GM10266 (cell line): ENCODE results near the gene PTPRN2.

Experiments
- DNase-seq: peaks from one replicate; pipeline ENCODE4 v3.0.0; 2012; ENCODE audit errors: extremely low spot score
- TF ChIP-seq, protein P1 (sequence below): IDR thresholded peaks from 2 replicates; pipeline ENCODE4 v1.5.1; 2012; ENCODE audit warnings: mild to moderate bottlenecking, low read depth; ENCODE audit not compliant: control insufficient read depth, insufficient read depth; ENCODE audit errors: missing control alignments

The PTPRN2 gene

DNA sequence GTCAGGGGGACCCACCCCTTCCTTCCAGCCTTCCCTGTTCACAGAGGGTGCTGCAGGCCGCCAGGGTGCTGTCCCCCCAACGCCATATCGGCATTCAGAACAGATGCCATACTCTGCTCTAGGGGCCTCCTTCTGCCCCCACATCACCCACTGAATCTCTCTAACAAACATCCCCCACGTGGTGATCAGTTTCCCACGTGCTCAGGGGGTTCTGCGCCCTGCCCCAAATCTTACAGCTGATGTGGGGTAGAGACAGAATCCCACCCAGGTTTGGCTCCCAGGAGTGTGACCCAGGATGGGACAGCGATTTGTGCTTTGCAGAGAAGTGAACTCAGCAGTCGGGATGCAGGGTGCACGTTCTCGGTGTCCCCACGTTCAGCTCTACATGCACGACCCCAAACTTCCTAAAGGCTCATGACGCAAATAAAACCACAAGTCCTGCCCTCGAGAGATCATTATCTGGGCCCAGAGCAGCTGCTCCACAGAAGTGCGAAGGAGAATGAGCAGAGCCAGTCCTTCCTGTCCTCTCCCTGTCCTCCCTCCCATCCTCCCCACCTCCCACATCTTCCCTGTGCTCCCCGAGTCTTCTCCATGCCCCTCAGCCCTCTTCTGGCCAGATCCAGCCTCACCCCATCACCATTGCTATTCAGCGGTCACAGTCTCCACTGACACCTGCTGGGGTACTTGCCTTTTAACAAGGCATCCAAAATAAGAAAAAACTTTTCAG, 827.5 kb downstream of the PTPRN2 start:
- no peak for DNase-seq
- TF ChIP-seq, protein P1, sequence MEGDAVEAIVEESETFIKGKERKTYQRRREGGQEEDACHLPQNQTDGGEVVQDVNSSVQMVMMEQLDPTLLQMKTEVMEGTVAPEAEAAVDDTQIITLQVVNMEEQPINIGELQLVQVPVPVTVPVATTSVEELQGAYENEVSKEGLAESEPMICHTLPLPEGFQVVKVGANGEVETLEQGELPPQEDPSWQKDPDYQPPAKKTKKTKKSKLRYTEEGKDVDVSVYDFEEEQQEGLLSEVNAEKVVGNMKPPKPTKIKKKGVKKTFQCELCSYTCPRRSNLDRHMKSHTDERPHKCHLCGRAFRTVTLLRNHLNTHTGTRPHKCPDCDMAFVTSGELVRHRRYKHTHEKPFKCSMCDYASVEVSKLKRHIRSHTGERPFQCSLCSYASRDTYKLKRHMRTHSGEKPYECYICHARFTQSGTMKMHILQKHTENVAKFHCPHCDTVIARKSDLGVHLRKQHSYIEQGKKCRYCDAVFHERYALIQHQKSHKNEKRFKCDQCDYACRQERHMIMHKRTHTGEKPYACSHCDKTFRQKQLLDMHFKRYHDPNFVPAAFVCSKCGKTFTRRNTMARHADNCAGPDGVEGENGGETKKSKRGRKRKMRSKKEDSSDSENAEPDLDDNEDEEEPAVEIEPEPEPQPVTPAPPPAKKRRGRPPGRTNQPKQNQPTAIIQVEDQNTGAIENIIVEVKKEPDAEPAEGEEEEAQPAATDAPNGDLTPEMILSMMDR = no peak

DNA sequence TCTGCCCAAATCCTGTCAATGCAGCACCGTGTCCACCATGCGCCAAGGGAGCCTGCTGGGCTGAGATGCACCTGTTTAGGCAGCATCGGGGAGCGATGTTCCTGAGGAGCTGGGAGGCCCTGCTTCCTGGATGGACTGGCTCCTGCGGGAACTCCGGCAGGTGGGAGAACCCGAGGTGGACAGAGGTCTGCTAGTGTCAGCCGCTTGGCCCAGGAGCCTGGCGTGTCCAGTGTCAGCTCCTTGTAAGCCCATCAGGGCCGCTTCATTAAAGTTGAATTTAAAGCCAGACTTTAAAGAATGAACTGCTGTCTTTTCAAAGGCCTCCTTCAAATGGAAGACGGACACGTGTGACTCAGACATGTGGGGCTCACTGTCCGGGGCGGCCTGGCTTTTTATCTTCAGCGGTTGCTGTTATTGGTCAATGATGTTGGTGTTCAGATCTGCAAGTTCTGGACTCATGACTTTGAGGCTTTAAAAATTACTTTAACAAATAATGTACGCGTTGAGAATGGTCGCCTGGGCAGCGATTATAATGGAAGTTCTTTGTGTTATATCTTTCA, 828.3 kb downstream of the PTPRN2 start:
- TF ChIP-seq, protein P1 = no peak
- DNase-seq = no peak

DNA sequence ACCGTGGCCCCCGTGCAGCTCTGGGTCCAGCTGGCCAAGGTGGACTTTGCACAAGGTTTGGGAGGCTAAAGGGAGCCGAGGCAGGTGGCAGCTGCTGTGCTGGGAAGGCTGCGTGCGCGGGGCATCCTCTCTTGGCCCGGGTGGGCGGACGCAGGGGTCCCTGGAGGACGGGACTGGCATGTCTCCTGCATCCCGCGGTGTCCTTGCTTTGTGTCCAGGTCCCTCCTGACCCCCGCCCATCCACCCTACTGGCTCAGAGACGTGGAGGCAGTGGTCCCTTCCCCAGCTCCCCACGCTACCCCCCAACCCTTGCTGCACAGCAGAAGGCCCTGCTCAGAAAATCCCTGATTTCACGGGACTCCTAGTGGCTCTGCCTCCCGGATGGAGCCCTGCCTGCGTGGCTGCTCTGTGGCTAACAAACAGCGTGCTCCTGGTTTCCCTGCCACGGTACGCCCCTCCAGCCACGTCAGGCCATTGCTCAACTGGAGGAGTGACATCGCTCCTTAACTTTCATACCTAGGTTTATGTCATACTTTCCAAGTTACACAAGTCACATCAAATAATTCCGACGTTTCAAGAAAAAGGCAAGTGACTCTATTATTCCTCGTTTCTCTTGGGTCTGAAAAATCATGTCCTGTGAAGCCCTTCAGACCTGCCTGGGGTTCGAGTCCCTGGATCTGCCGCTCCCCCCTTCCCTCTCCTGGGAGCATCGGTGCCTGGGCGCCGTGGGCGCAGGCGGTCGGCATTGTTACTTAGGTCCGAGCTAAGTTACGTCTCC, 829.0 kb downstream of the PTPRN2 start:
- DNase-seq = no peak
- TF ChIP-seq, protein P1 = no peak

DNA sequence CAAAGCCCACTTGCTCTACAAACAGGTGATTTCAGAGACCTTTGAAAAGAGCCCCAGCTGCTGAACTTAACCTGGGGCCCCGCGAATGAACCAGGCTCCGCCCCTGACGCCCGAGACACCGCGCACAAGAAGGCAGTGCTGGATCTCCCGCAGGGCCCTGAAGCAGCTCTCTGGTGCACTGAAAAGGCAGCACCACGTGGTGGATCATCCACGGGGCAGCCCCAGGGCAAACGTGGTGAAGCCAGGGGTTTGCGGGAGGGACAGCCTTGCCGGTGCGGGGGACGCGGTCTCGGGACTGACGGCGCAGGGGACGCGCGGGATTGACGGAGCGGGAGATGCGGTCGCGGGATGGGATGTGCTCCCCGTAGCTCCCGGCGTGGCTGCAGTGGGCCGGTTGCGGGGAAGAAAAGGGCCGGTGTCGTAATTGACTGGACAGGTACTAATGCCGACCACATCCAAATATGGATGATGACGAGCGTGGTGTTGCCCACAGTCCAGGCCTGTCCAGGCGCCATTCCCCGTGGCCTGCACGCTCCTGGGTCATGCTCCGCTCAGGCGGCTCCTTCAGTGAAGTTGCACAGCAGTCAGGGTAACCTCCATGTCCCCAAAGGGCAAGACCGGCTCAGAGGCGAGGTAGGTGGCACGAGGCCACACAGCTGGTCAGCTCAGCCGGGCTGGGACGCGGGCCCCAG, 829.7 kb downstream of the PTPRN2 start:
- no peak for DNase-seq
- TF ChIP-seq, protein P1 = no peak

DNA sequence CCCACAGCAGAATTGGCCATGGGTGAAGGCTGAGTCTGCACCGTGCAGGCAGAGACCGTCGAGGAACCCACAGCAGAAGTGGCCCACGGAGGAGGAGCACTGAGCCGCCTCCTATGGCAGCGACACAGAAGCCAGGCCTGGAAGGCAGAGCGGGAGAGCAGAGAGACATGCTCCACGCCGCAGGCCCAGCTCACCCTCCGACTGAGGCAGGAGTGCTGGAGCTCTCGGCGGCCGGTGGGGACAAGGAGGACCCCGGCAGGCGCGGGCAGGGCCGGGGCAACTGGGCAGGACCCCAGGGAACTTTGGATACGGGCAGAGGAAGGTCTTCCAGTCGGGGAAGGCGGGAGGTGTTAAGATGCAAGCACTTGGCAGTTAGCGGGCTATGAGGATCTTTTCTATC, 830.4 kb downstream of the PTPRN2 start:
- TF ChIP-seq, protein P1 = no peak
- DNase-seq = no peak

DNA sequence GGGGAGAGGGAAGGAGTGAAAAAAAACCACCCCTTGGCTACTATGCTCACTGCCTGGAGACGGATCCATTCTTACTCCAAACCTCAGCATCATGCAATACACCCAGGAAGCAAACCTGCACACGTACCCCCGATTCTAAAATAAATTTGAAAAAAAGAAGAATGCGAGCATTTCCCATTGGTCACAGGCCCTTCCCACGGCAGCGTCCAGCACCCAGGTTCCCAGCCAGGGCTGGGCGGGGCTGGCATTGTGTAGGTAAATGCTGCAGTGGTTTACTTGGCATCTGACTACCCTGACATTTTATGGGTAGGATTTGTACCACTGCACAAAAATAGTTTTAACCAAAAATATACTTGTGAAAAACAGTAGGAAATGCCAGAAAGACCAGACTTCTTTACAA, 831.9 kb downstream of the PTPRN2 start:
- no peak for DNase-seq
- TF ChIP-seq, protein P1 = no peak
